ENCODE results near the gene GCK. TPM values are rescaled to one million over a fixed set of nuclear protein-coding genes. Genes with fewer than 3 reads are reported as not detected.

GCK gene
- total RNA-seq, 1 donor from 2014 or later: 2.4 TPM

DNA sequence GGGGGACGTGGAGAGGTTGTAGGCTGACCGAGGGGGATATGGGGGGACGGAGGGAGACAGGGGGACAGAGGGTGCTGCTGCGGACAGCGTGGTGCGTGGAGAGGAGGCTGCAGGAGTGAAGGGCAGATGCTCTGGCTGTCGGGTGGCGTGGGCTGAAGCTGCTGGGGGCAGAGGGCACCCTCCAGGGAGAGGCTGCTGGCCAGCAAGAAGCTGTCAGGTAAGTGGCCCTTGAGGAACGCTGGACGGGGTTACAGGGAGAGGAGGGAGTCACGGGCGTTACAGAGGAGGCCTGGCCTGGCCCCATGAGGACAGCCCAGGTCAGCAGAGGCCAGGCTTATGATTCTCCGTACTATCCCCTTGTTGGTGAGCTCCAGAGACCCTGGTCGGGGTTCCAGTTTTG lies 38.7 kb upstream of the GCK start:
- H3K27ac Mint-ChIP-seq: no peak overlapping the region
- H3K4me1 Mint-ChIP-seq (ENCODE audit: low read depth): no peaks in the 10 kb centered on the region
- no peak for DNase-seq (ENCODE audit: low spot score)
- H3K27me3 Mint-ChIP-seq (ENCODE audit: insufficient read depth): no peaks in the 10 kb centered on the region
- H3K4me3 Mint-ChIP-seq: no peak overlapping the region
- intact Hi-C loops (cut with micrococcal nuclease): no loop called here
- no peaks in the 10 kb centered on the region for H3K36me3 Mint-ChIP-seq (ENCODE audit: low read depth)
- no peaks in the 10 kb centered on the region for H3K9me3 Mint-ChIP-seq

DNA sequence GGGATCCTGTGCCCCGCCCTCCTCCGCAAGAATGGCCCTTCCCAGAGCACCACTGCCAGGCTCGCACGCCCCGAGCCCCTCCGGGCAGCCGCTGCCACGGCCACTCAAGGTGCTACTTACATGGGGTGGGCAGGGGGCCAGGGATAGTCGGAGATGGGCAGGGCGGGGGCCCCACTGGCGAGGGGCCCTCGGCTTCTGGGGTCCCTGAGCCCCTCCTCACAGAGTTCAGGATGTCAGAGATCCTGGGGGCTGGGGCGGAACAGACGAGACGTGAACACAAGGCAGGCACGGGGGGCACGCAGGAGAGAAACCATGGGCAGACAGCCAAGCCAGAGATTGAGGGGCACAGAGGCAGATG lies 37.1 kb upstream of the GCK start:
- H3K4me3 Mint-ChIP-seq: no peak overlapping the region
- H3K9me3 Mint-ChIP-seq: no peaks in the 10 kb centered on the region
- no peak for DNase-seq (ENCODE audit: low spot score)
- no peaks in the 10 kb centered on the region for H3K36me3 Mint-ChIP-seq (ENCODE audit: low read depth)
- intact Hi-C loops (cut with micrococcal nuclease): no loop called here
- H3K27ac Mint-ChIP-seq: no peak overlapping the region
- H3K4me1 Mint-ChIP-seq (ENCODE audit: low read depth): no peaks in the 10 kb centered on the region
- peaks cover 2% of the 10 kb centered on the region for H3K27me3 Mint-ChIP-seq (ENCODE audit: insufficient read depth)

DNA sequence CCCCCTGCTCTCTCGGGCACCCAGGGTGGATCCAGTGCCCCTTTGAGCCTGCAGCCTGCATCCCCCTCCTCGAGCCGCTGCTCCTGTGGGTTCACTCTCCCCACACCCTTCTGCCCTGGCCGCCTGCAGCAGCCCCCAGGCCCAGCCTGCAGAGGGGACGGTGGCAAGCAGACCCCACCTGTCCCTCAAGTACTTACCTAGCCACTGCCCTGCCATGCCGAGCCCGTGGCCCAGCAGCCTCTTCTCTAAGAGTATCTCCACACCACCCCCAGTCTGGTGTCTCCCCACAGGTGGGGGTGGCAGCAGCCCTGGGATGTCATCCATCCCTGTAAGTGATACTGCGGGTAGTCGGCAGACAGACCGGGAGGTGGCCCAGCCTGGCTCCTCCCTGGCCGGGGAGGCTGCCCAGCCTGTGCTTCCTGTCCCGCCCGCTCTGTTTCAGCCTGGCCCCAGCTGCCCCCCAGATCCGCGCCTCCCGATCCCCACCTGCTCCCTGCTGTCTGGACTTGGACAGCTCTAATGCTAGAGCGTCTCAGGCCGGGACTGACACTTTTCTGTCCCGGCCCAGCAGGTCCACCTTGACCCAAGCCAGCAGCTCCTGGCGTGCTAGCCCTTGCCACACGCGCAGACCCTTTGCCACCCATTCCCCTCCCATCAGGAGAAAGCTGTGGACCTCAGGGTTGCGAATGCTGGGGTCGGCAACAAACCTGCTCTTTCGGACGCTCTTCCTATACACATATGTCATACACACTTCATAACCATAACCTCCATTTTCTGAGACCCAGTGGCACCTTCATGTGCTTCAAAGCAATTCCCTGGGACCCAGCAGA lies 36.5 kb upstream of the GCK start:
- no peak overlapping the region for H3K4me3 Mint-ChIP-seq
- H3K27me3 Mint-ChIP-seq (ENCODE audit: insufficient read depth): peaks cover 2% of the 10 kb centered on the region
- H3K4me1 Mint-ChIP-seq (ENCODE audit: low read depth): no peaks in the 10 kb centered on the region
- H3K9me3 Mint-ChIP-seq: no peaks in the 10 kb centered on the region
- H3K36me3 Mint-ChIP-seq (ENCODE audit: low read depth): no peaks in the 10 kb centered on the region
- intact Hi-C loops (cut with micrococcal nuclease): no loop called here
- H3K27ac Mint-ChIP-seq: no peak overlapping the region
- DNase-seq (ENCODE audit: low spot score): no peak

DNA sequence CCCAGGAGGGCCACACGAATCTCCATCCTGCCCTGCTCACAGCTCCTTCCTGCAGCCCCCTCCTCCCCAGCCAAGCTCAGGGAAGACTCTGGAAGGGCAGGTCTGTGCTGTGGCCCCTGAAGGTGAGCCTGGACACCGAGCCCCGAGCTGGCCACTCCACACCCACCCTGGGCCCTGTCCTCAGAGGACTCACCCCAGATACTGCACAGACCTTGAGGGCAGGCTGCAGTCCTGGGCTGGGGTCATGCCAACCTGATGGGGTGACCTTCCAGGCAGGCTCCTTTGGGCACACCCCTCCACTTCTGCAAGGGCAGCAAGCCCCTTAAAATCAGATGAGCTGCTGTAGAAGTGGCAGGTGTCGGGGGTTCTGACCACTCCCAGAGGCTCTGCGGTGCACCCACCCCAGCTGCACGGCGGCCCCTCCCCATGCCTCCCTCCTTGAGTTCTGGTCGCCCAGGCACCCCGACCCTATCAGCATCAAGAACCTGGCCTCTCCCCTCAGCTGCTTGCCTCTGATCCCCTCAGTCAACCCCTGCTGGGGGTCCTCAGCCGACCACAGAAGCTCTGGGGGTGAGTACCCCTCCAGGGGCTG lies 35.8 kb upstream of the GCK start:
- intact Hi-C loops (cut with micrococcal nuclease): no loop called here
- no peaks in the 10 kb centered on the region for H3K36me3 Mint-ChIP-seq (ENCODE audit: low read depth)
- no peaks in the 10 kb centered on the region for H3K4me1 Mint-ChIP-seq (ENCODE audit: low read depth)
- H3K27me3 Mint-ChIP-seq (ENCODE audit: insufficient read depth): peaks cover 2% of the 10 kb centered on the region
- no peak overlapping the region for H3K27ac Mint-ChIP-seq
- no peaks in the 10 kb centered on the region for H3K9me3 Mint-ChIP-seq
- no peak for DNase-seq (ENCODE audit: low spot score)
- H3K4me3 Mint-ChIP-seq: no peak overlapping the region

DNA sequence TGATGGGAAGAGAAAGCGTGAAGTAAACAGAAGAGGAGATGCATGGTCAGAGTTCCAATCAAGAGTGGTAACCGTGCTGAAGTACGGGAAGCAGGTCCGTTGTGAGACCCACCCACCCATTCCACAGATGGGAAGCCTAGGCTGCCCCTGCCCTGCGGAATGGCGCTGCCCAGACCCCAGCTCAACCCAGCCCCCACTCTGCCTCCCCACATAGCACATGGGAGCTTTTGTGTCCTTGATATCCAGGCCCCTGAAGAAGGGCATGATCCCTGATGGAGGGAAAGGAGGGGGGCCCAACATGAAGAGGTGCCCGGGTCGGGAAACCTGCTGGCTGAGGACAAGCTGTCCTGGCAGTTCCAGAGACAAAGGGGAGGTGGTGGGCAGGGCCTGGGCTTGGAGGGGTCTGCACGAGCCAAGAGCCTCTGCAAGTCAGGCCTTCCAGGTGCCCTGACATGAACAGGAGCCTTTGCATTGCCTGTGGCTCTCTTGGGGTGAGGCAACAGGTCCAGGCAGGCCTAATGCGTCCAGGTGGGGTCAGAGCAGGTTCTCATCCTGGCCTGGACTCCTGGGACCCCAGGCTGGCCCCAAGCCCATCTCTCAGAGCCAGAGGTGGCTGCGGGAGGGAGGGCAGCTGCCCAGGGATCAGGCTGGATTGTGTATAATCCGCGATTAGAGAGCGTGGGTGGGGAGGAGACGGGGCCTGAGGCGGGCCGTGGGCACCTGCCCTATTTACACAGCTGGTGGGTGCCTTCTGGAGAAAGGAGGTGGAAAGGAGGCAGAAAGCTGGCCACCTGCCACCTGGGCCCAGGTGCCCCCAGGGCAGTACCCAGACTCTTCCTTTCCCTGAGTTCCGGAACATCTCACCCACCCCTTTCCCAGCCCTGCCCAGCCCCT lies 35.1 kb upstream of the GCK start:
- H3K27ac Mint-ChIP-seq: no peak overlapping the region
- intact Hi-C loops (cut with micrococcal nuclease): no loop called here
- H3K27me3 Mint-ChIP-seq (ENCODE audit: insufficient read depth): peaks cover 2% of the 10 kb centered on the region
- H3K9me3 Mint-ChIP-seq: no peaks in the 10 kb centered on the region
- no peak for DNase-seq (ENCODE audit: low spot score)
- no peaks in the 10 kb centered on the region for H3K36me3 Mint-ChIP-seq (ENCODE audit: low read depth)
- no peak overlapping the region for H3K4me3 Mint-ChIP-seq
- H3K4me1 Mint-ChIP-seq (ENCODE audit: low read depth): no peaks in the 10 kb centered on the region

DNA sequence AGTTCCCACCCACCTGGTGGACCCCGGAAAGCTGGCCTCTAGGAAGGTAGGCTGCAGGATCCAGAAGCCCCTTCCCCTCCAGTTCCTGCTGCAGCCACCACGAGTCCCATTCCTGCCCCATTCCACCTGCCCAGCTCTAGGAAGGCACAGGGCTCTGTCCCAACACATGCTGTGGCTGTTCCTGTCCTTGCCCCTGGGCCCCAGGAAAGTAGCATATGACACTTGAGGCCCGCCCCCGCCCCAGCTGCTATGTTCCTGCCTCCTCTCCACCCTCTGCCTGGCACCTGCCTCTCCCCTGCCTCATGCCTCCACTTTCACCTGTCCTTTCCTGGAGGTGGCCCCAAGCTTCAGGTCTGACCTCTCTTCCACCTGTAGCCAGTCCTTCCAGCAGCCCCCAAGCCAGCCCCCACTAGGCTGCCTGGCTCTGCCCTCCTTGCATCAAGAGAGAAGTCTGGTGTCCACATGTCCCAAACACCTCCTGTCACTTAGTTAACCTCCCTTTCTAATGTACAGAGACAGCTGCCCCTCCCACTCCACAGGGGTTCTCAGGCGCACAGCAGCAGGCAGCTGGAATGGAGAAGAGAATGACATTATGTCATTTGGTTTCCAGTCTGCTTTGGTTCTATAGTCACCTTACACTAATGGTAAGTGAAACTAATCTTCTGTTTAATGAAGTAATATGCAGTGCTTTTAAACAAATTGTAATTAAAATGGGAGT lies 34.3 kb upstream of the GCK start:
- intact Hi-C loops (cut with micrococcal nuclease): no loop called here
- Mint-ChIP-seq H3K36me3 (ENCODE audit: low read depth) (no peaks in the 10 kb centered on the region), H3K4me1 (ENCODE audit: low read depth) (no peaks in the 10 kb centered on the region), H3K27ac (no peak overlapping the region), H3K27me3 (ENCODE audit: insufficient read depth) (peaks cover 2% of the 10 kb centered on the region), H3K9me3 (no peaks in the 10 kb centered on the region), H3K4me3 (no peak overlapping the region)
- no peak for DNase-seq (ENCODE audit: low spot score)

DNA sequence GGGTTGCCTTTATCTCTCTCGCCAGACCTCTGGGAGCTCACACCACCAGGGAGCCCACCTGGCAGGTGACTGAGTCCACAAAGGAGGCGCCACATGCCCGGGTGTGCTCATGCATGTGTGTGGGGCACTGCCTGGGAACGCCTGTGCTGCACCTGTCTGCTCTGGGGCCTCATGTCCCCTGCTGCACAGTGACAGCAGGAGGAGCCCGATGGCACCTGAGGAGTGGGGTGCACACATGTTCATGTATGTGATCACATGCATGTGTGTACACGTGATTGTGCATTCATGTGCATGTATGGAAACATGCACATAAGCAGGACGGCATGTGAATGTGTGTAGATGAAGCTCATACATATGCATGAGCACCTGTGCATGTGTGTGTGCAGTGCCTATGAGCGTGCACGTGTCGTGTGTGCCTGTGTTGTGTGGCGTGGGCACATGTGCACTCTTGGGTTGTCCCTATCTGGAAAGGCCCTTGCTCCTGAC lies 33.6 kb upstream of the GCK start:
- intact Hi-C loops (cut with micrococcal nuclease): no loop called here
- Mint-ChIP-seq H3K27ac (no peak overlapping the region), H3K9me3 (no peaks in the 10 kb centered on the region), H3K4me1 (ENCODE audit: low read depth) (no peaks in the 10 kb centered on the region), H3K27me3 (ENCODE audit: insufficient read depth) (peaks cover 2% of the 10 kb centered on the region), H3K4me3 (no peak overlapping the region), H3K36me3 (ENCODE audit: low read depth) (no peaks in the 10 kb centered on the region)
- DNase-seq (ENCODE audit: low spot score): no peak

DNA sequence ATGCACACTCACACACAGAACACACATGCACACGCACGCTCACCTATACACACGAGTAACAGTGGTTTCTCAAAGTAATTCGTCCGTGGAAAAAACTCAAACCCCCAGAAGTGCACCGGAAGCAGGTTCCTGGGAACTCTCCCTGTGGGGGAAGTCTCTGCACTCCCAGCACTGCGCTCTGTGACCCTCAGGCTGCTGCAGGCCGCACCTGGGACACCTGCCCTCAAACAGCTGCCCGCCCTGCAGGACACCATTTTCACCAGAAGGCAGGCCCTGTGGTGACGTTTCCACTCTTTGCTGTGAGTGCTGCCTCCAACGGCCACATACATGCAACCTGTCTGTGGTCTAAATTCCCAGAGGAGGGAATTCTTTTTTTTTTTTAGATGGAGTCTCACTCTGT lies 32.8 kb upstream of the GCK start:
- H3K4me1 Mint-ChIP-seq (ENCODE audit: low read depth): no peaks in the 10 kb centered on the region
- peaks cover 2% of the 10 kb centered on the region for H3K27me3 Mint-ChIP-seq (ENCODE audit: insufficient read depth)
- DNase-seq (ENCODE audit: low spot score): no peak
- no peaks in the 10 kb centered on the region for H3K36me3 Mint-ChIP-seq (ENCODE audit: low read depth)
- H3K27ac Mint-ChIP-seq: no peak overlapping the region
- no peak overlapping the region for H3K4me3 Mint-ChIP-seq
- H3K9me3 Mint-ChIP-seq: no peaks in the 10 kb centered on the region
- intact Hi-C loops (cut with micrococcal nuclease): no loop called here

DNA sequence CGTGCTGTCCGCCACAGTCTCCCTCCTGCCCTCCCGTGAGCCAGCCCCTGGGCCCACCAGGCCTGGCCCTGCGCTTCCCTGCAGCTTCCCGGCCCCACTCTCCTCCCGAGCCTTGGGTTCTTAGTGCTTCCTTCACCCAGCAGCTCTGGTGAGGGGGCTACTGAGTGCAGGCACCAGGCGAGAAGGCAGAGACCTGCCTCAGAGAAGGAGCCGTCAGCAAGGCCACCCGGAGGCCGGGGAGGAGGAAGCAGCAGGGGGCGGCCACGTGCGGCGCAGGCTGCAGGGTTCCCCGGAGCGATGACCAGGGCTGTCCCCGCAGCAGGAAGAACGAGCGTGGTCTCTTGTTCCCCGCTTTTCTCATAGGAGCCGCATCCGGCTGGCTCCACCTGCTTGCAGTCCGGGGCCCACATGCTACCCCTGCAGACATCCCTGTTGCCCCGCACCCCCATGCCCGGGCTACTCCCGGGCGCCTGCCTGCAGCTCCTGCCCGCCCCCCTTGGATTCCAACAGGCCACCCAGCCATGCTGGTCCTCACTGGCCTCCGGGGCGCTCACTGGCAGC lies 32.1 kb upstream of the GCK start:
- Mint-ChIP-seq H3K27ac (no peak overlapping the region), H3K27me3 (ENCODE audit: insufficient read depth) (peaks cover 2% of the 10 kb centered on the region), H3K9me3 (no peaks in the 10 kb centered on the region), H3K4me1 (ENCODE audit: low read depth) (no peaks in the 10 kb centered on the region), H3K4me3 (no peak overlapping the region), H3K36me3 (ENCODE audit: low read depth) (no peaks in the 10 kb centered on the region)
- intact Hi-C loops (cut with micrococcal nuclease): no loop called here
- DNase-seq (ENCODE audit: low spot score): no peak

DNA sequence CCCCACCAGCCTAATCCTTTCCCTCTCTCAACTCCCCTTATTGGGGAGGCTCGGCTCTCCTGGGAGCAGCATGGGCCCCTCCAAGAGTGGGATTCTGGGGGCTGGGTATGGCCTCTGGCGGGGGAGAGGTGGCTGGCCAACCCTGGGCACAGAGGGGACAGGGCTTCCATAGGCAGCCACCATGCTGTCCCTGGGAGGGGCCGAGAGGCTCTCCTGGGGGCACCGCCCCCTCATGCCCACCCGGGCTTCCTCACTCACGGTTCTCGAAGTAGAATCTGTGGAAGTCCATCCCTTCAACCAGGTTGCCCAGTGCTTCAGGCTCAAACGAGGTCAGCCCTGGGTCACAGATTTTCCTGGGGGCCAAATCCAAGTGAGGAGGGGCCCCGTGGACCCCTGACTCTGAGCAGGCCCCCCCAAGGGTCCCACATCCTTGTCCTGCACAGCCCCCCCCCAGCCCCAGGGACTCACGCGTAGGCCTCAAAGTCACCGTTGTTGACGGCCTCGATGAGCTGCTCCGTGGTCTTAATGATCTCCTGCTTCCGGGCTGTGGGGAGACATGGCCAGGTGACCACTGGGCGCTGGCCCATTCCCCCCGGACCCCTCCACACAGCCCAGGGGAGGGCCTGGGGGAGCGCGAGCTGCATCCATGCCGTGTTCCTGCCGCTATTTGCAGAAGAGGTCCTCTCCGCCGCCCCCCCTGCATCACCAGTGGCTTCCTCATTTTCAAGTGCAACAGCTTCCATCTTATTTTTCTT lies 31.3 kb upstream of the GCK start:
- Mint-ChIP-seq H3K27me3 (ENCODE audit: insufficient read depth) (peaks cover 2% of the 10 kb centered on the region), H3K27ac (no peak overlapping the region), H3K9me3 (no peaks in the 10 kb centered on the region), H3K36me3 (ENCODE audit: low read depth) (no peaks in the 10 kb centered on the region), H3K4me1 (ENCODE audit: low read depth) (no peaks in the 10 kb centered on the region), H3K4me3 (no peak overlapping the region)
- no peak for DNase-seq (ENCODE audit: low spot score)
- intact Hi-C loops (cut with micrococcal nuclease): no loop called here

DNA sequence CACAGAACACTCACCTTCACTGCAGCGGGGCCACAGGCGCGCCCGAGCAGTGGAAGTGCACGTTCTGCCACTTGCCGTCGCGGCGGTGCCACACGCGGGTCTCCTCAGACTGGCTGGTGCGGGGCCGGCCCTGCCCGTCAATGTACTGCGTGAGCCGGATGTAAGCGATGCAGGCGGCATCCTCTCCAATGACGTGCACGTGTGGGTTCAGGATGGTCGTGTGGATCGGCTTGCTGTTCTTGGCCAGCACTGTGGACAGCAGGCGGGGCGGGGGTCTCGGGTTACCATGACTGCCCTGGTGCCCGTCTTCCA lies 30.8 kb upstream of the GCK start:
- Mint-ChIP-seq H3K4me3 (no peak overlapping the region), H3K9me3 (no peaks in the 10 kb centered on the region), H3K36me3 (ENCODE audit: low read depth) (no peaks in the 10 kb centered on the region), H3K4me1 (ENCODE audit: low read depth) (no peaks in the 10 kb centered on the region), H3K27ac (no peak overlapping the region), H3K27me3 (ENCODE audit: insufficient read depth) (peaks cover 2% of the 10 kb centered on the region)
- DNase-seq (ENCODE audit: low spot score): no peak
- intact Hi-C loops (cut with micrococcal nuclease): no loop called here
